ENCODE results near the gene AGAP2.

AGAP2 gene

GRCh38 chr12:57779736-57780135 lies 41.2 kb upstream of the AGAP2 start:
- Histone ChIP-seq H3K9ac (ENCODE audit: low read depth, low read length, poor library complexity) (no peak overlapping the region), H4K8ac (ENCODE audit: low read depth, low read length) (no peak overlapping the region), H3K14ac (ENCODE audit: low read length) (no peak overlapping the region), H4K91ac (ENCODE audit: low read depth, low read length, poor library complexity) (no peak overlapping the region), H2BK120ac (ENCODE audit: low read depth, low read length) (no peak overlapping the region), H3K18ac (ENCODE audit: low read length) (no peak overlapping the region), H3K36me3 (replicated peaks in 1 of 2; ENCODE audit: control insufficient read depth in 2 of 2, insufficient read depth in 2 of 2, low read length in 2 of 2) (peaks cover 0 to 35% of the 10 kb centered on the region in 2 donors), H3K4me3 (ENCODE audit: low read length in 2 of 2) (no peak overlapping the region), H2AK5ac (ENCODE audit: low read depth, low read length) (no peak overlapping the region), H3K4ac (ENCODE audit: low read length) (no peak overlapping the region), H3K23ac (ENCODE audit: low read depth, low read length, poor library complexity) (no peak overlapping the region), H3K4me2 (ENCODE audit: insufficient read depth, low read length, poor library complexity, severe bottlenecking) (no peak overlapping the region), H3K27me3 (ENCODE audit: control insufficient read depth in 3 of 3, insufficient read depth in 3 of 3, low read depth in 1 of 3, low read length in 3 of 3) (no peaks in the 10 kb centered on the region), H2AFZ (ENCODE audit: low read length) (no peak overlapping the region), H2BK15ac (ENCODE audit: low read length) (no peak overlapping the region), H2BK5ac (ENCODE audit: low read length) (no peak overlapping the region), H3K79me1 (ENCODE audit: low read depth, low read length) (peaks cover 4% of the 10 kb centered on the region), H3K4me1 (ENCODE audit: control insufficient read depth in 2 of 2, insufficient read depth in 1 of 2, low read depth in 1 of 2, low read length in 2 of 2) (peaks cover 3 to 6% of the 10 kb centered on the region in 2 donors), H2BK12ac (ENCODE audit: low read length) (no peak overlapping the region), H3K9me3 (replicated peaks in 1 of 2; ENCODE audit: control insufficient read depth in 2 of 2, insufficient read depth in 1 of 2, low read depth in 1 of 2, low read length in 2 of 2) (no peaks in the 10 kb centered on the region), H3K27ac (replicated peaks; ENCODE audit: low read length) (no peak overlapping the region)
- no CpG with 5 or more reads among the region's 1 CpG for WGBS, 2 donors (ENCODE audit: extremely low coverage in 2 of 2, insufficient read length in 2 of 2, insufficient replicate concordance in 1 of 2)
- no peak for DNase-seq (ENCODE audit: low spot score)

GRCh38 chr12:57777911-57778310 lies 39.4 kb upstream of the AGAP2 start:
- H2BK5ac ChIP-seq (ENCODE audit: low read length), result no peak overlapping the region

GRCh38 chr12:57777367-57777766 lies 38.8 kb upstream of the AGAP2 start:
- H2BK15ac ChIP-seq (ENCODE audit: low read length), result no peak overlapping the region
- H3K23ac ChIP-seq (ENCODE audit: low read depth, low read length, poor library complexity), result no peak overlapping the region
- H3K4me2 ChIP-seq (ENCODE audit: insufficient read depth, low read length, poor library complexity, severe bottlenecking), result no peak overlapping the region
- H3K18ac ChIP-seq (ENCODE audit: low read length), result no peak overlapping the region
- peaks cover 0 to 28% of the 10 kb centered on the region in 2 donors for H3K36me3 ChIP-seq (replicated peaks in 1 of 2; ENCODE audit: control insufficient read depth in 2 of 2, insufficient read depth in 2 of 2, low read length in 2 of 2)
- DNase-seq (ENCODE audit: low spot score), result no peak
- no peak overlapping the region for H2BK5ac ChIP-seq (ENCODE audit: low read length)
- no peaks in the 10 kb centered on the region for H3K79me1 ChIP-seq (ENCODE audit: low read depth, low read length)
- H2AFZ ChIP-seq (ENCODE audit: low read length), result no peak overlapping the region
- H3K9me3 ChIP-seq (replicated peaks in 1 of 2; ENCODE audit: control insufficient read depth in 2 of 2, insufficient read depth in 1 of 2, low read depth in 1 of 2, low read length in 2 of 2), result no peaks in the 10 kb centered on the region
- no peak overlapping the region for H3K14ac ChIP-seq (ENCODE audit: low read length)
- no peak overlapping the region for H2BK12ac ChIP-seq (ENCODE audit: low read length)
- WGBS, 2 donors (ENCODE audit: extremely low coverage in 2 of 2, insufficient read length in 2 of 2, insufficient replicate concordance in 1 of 2), result no CpG with 5 or more reads among the region's 7 CpGs
- H3K4me3 ChIP-seq (ENCODE audit: low read length in 2 of 2), result no peak overlapping the region
- no peak overlapping the region for H3K27ac ChIP-seq (replicated peaks; ENCODE audit: low read length)
- H4K91ac ChIP-seq (ENCODE audit: low read depth, low read length, poor library complexity), result no peak overlapping the region
- H3K4ac ChIP-seq (ENCODE audit: low read length), result no peak overlapping the region
- H3K9ac ChIP-seq (ENCODE audit: low read depth, low read length, poor library complexity), result no peak overlapping the region
- no peak overlapping the region for H2AK5ac ChIP-seq (ENCODE audit: low read depth, low read length)
- H4K8ac ChIP-seq (ENCODE audit: low read depth, low read length), result no peak overlapping the region
- peaks cover 2 to 4% of the 10 kb centered on the region in 2 donors for H3K4me1 ChIP-seq (ENCODE audit: control insufficient read depth in 2 of 2, insufficient read depth in 1 of 2, low read depth in 1 of 2, low read length in 2 of 2)
- H3K27me3 ChIP-seq (ENCODE audit: control insufficient read depth in 3 of 3, insufficient read depth in 3 of 3, low read depth in 1 of 3, low read length in 3 of 3), result no peaks in the 10 kb centered on the region
- H2BK120ac ChIP-seq (ENCODE audit: low read depth, low read length), result no peak overlapping the region

More at GRCh38 chr12:57777911-57778310, 39.4 kb upstream of the AGAP2 start:
- H3K4me3 ChIP-seq (ENCODE audit: low read length in 2 of 2), result no peak overlapping the region
- H2BK15ac ChIP-seq (ENCODE audit: low read length), result no peak overlapping the region
- H3K4me2 ChIP-seq (ENCODE audit: insufficient read depth, low read length, poor library complexity, severe bottlenecking), result no peak overlapping the region
- DNase-seq (ENCODE audit: low spot score), result no peak
- H4K91ac ChIP-seq (ENCODE audit: low read depth, low read length, poor library complexity), result no peak overlapping the region
- H2BK120ac ChIP-seq (ENCODE audit: low read depth, low read length), result no peak overlapping the region
- no peak overlapping the region for H2AK5ac ChIP-seq (ENCODE audit: low read depth, low read length)
- H3K9me3 ChIP-seq (replicated peaks in 1 of 2; ENCODE audit: control insufficient read depth in 2 of 2, insufficient read depth in 1 of 2, low read depth in 1 of 2, low read length in 2 of 2), result no peaks in the 10 kb centered on the region
- peaks cover under 1 to 3% of the 10 kb centered on the region in 2 donors for H3K4me1 ChIP-seq (ENCODE audit: control insufficient read depth in 2 of 2, insufficient read depth in 1 of 2, low read depth in 1 of 2, low read length in 2 of 2)
- no peak overlapping the region for H3K23ac ChIP-seq (ENCODE audit: low read depth, low read length, poor library complexity)
- no peak overlapping the region for H4K8ac ChIP-seq (ENCODE audit: low read depth, low read length)
- peaks cover 3% of the 10 kb centered on the region for H3K79me1 ChIP-seq (ENCODE audit: low read depth, low read length)
- no peak overlapping the region for H3K9ac ChIP-seq (ENCODE audit: low read depth, low read length, poor library complexity)
- H3K18ac ChIP-seq (ENCODE audit: low read length), result no peak overlapping the region
- H2AFZ ChIP-seq (ENCODE audit: low read length), result no peak overlapping the region
- no peak overlapping the region for H3K27ac ChIP-seq (replicated peaks; ENCODE audit: low read length)
- no peak overlapping the region for H3K4ac ChIP-seq (ENCODE audit: low read length)
- WGBS, 2 donors (ENCODE audit: extremely low coverage in 2 of 2, insufficient read length in 2 of 2, insufficient replicate concordance in 1 of 2), result no CpG with 5 or more reads among the region's 7 CpGs
- no peaks in the 10 kb centered on the region for H3K27me3 ChIP-seq (ENCODE audit: control insufficient read depth in 3 of 3, insufficient read depth in 3 of 3, low read depth in 1 of 3, low read length in 3 of 3)
- H3K14ac ChIP-seq (ENCODE audit: low read length), result no peak overlapping the region
- peaks cover 0 to 28% of the 10 kb centered on the region in 2 donors for H3K36me3 ChIP-seq (replicated peaks in 1 of 2; ENCODE audit: control insufficient read depth in 2 of 2, insufficient read depth in 2 of 2, low read length in 2 of 2)
- H2BK12ac ChIP-seq (ENCODE audit: low read length), result no peak overlapping the region

GRCh38 chr12:57776247-57776587 lies 37.7 kb upstream of the AGAP2 start:
- Histone ChIP-seq H2AFZ (ENCODE audit: low read length) (no peak overlapping the region), H3K23ac (ENCODE audit: low read depth, low read length, poor library complexity) (no peak overlapping the region), H3K4me2 (ENCODE audit: insufficient read depth, low read length, poor library complexity, severe bottlenecking) (no peak overlapping the region), H2BK12ac (ENCODE audit: low read length) (no peak overlapping the region), H3K36me3 (replicated peaks in 1 of 2; ENCODE audit: control insufficient read depth in 2 of 2, insufficient read depth in 2 of 2, low read length in 2 of 2) (peaks cover 0 to 22% of the 10 kb centered on the region in 2 donors), H3K18ac (ENCODE audit: low read length) (no peak overlapping the region), H2AK5ac (ENCODE audit: low read depth, low read length) (no peak overlapping the region), H3K27ac (replicated peaks; ENCODE audit: low read length) (no peak overlapping the region), H3K79me1 (ENCODE audit: low read depth, low read length) (no peaks in the 10 kb centered on the region), H2BK5ac (ENCODE audit: low read length) (no peak overlapping the region), H4K8ac (ENCODE audit: low read depth, low read length) (no peak overlapping the region), H3K4me3 (ENCODE audit: low read length in 2 of 2) (no peak overlapping the region), H2BK15ac (ENCODE audit: low read length) (no peak overlapping the region), H3K4ac (ENCODE audit: low read length) (no peak overlapping the region), H3K9me3 (replicated peaks in 1 of 2; ENCODE audit: control insufficient read depth in 2 of 2, insufficient read depth in 1 of 2, low read depth in 1 of 2, low read length in 2 of 2) (no peaks in the 10 kb centered on the region), H3K4me1 (ENCODE audit: control insufficient read depth in 2 of 2, insufficient read depth in 1 of 2, low read depth in 1 of 2, low read length in 2 of 2) (peaks cover 4 to 5% of the 10 kb centered on the region in 2 donors), H3K14ac (ENCODE audit: low read length) (no peak overlapping the region), H4K91ac (ENCODE audit: low read depth, low read length, poor library complexity) (no peak overlapping the region), H3K9ac (ENCODE audit: low read depth, low read length, poor library complexity) (no peak overlapping the region), H2BK120ac (ENCODE audit: low read depth, low read length) (no peak overlapping the region), H3K27me3 (ENCODE audit: control insufficient read depth in 3 of 3, insufficient read depth in 3 of 3, low read depth in 1 of 3, low read length in 3 of 3) (no peaks in the 10 kb centered on the region)
- DNase-seq (ENCODE audit: low spot score), result no peak
- WGBS, 2 donors (ENCODE audit: extremely low coverage in 2 of 2, insufficient read length in 2 of 2, insufficient replicate concordance in 1 of 2), result no CpG with 5 or more reads among the region's 2 CpGs
